Stimulated activated CD4-positive, alpha-beta T cell treated with anti-CD3 and anti-CD28 coated beads, Interleukin-12 subunit alpha, Interleukin-12 subunit beta, amount 100 ng/mL, for 24 hours (primary cell): ENCODE data around the gene SLC8A2.

Source experiments
- DNase-seq, 2 experiments: peaks; one replicate each; pipeline ENCODE4 v3.0.0-alpha.2; 2020; ENCODE audit warnings: low read depth in 2 of 2

Gene SLC8A2

DNA sequence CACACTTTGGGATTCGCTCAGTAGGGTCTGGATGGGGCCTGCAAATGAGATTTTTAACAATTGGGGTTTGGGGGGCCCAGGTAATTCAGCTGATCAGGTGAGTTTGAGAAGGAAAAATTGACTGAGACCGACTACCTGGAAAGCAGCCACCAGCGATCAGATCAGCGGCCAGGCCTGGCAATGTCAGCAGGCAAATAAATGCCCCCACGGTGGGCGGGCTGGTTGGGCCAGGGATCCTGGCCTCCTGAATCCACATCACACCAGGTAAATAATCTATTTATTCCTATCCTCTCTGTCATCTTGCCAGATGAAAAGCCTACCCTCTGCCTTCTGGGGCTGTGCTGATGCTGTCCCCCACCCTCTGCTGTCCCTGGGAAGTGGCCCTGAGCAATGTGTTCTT is 33.8 kb upstream of the SLC8A2 start:
- no peak for DNase-seq

GRCh38 chr19:47503826-47504150 is 32.1 kb upstream of the SLC8A2 start:
- no peak for DNase-seq

- DNase-seq: no peak
Observed at GRCh38 chr19:47503130-47503825, 31.6 kb upstream of the SLC8A2 start.

- DNase-seq: no peak
Observed at GRCh38 chr19:47499863-47500830, 28.5 kb upstream of the SLC8A2 start.

DNA sequence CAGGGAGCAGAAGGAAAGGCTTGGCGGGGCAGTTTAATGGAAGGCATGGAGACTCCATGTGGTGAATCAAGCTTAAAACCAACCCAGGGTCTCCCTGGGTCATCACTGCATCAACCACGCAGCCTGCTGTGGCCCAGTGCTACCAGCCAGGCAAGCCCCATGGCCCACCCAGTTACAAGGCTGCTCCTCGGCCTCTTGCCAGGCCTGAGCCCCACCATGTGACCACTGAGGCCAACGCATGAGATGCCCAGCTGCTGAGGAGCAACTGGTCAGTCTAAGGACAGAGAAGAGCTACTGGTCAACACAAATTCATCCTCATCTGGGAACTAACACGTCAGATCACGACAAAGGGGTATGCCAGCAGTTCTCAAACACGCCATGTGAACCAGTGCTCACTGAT is 27.7 kb upstream of the SLC8A2 start:
- DNase-seq: no peak

GRCh38 chr19:47498561-47498960 is 26.9 kb upstream of the SLC8A2 start:
- DNase-seq: no peak

- no peak for DNase-seq
Observed at GRCh38 chr19:47497821-47498520, 26.3 kb upstream of the SLC8A2 start.

GRCh38 chr19:47497050-47497766 is 25.5 kb upstream of the SLC8A2 start:
- no peak for DNase-seq

DNA sequence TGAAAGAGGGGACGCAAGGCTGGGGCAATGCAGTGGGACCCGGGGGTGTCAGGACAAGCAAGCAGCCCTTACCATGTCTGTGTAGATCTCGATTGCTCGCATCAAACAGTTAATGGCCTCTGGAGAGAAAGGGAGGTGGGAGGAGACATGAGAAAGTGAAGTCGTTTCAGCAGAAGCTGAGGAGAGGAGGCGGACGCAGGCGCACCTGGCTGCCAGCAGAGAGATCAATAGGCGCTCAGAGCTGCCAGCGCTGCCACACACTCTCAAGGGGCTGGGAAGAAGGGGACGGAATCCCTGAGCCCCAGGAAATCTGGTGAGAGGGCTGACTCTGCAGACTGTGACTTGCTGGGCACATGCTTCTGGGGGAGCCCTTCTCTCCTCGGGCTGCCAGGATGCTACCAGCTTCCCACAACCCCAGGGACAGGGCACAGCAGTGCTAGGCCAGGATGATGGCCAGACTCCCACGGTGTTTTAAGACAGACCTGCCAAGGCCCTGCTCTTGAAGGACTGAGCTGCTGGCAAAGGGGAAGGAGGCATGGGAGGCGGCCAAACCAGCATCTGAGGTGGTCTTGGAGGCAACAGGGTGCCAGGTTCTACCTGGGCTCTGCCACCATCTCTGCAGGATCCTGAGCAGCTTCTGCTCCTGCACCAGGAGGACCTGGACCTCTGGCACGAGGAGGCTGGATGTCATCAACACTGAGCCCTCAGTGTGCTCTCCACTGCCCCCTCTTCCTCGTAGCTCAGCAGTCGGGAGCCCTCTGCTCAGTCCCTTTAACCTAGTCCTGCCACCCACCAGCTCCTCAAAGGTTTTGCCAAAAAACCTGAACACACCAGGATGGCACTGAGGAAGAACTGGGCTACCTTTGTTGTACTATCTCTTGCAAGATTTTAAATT is 24.0 kb upstream of the SLC8A2 start:
- DNase-seq: no peak

GRCh38 chr19:47494729-47495128 is 23.0 kb upstream of the SLC8A2 start:
- DNase-seq: no peak

GRCh38 chr19:47494211-47494547 is 22.5 kb upstream of the SLC8A2 start:
- no peak for DNase-seq

- DNase-seq: no peak
Observed at GRCh38 chr19:47493378-47494210, 21.9 kb upstream of the SLC8A2 start.

GRCh38 chr19:47492571-47493377 is 21.1 kb upstream of the SLC8A2 start:
- no peak for DNase-seq

- no peak for DNase-seq
Observed at GRCh38 chr19:47492137-47492533, 20.4 kb upstream of the SLC8A2 start.

GRCh38 chr19:47491358-47492136 is 19.9 kb upstream of the SLC8A2 start:
- DNase-seq: no peak

DNA sequence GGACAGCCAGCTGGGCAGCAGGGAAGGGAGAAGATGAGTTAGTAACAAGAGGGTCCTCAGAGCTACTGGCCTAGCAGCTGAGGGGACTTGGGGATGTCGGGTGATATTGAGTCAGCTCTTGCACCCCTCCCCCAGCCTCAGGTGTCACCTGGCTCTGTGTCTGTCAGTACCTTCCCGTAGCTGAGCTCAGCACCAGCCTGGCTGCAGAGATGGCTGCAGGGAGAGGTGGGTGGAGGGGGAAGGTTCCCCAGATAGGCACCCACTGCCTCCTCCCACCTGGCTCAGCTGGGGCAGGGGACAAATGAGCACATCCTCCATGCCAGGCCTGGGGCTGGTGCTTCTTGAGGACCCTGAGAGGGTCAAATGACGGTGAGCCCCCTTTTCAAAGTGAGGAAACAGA is 19.2 kb upstream of the SLC8A2 start:
- no peak for DNase-seq

DNA sequence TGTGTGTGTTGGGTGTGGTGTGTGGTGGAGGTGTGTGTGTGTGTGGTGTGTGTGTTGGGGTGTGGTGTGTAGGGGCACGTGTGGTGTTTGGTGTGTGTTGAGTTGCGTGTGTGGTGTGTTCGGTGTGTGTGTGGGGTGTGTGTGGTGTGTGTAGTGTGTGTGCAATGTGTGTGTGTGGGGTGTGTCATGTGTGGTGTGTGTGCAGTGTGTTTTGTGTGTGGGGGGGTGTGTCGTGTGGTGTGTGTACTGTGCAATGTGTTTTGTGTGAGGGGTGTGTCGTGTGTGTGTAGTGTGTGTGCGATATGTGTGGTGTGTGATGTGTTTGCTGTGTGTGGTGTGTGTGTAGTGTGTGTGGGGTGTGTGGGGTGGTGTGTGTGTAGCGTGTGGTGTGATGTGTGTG is 18.3 kb upstream of the SLC8A2 start:
- DNase-seq: no peak
